Keratinocyte (primary cell): ENCODE measurements around the gene KRTAP12-3. TPM values are rescaled to one million over a fixed set of nuclear protein-coding genes. Genes with fewer than 3 reads are reported as not detected.
"Not testable (repeated sequence)": the region's sequence is repeated elsewhere in the genome, so short reads cannot be mapped to it uniquely, and the experiment has no call there.

Source experiments
- DNase-seq: peaks from one replicate; pipeline ENCODE4 v3.0.0-alpha.2; 2011; ENCODE audit warnings: low read depth, missing footprints, low spot score
- FAIRE-seq: peaks from 2 replicates; lab custom pipeline; 2011; peaks lifted over from hg19 to GRCh38; lab: Jason Lieb, UNC
- H2AFZ ChIP-seq: 2 replicates; pipeline ENCODE4 v1.6.0; 2012; ENCODE audit warnings: low read length, control low read depth, inconsistent platforms; ENCODE audit not compliant: control insufficient read depth
- H3K27ac ChIP-seq: 2 replicates; pipeline ENCODE4 v1.5.1; 2011; ENCODE audit warnings: low read length; ENCODE audit not compliant: control insufficient read depth, insufficient read depth
- H3K27me3 ChIP-seq: 3 replicates; pipeline ENCODE4 v1.6.0; 2011; ENCODE audit warnings: low read length; ENCODE audit not compliant: control insufficient read depth, insufficient read depth; ENCODE audit errors: extremely low read depth
- H3K36me3 ChIP-seq, 2 experiments: 2 replicates in 1 of 2; 3 replicates in 1 of 2; pipeline ENCODE4 v1.5.1; 2011; ENCODE audit warnings: low read length in 2 of 2, mild to moderate bottlenecking in 1 of 2; ENCODE audit not compliant: control insufficient read depth in 2 of 2, insufficient read depth in 2 of 2; ENCODE audit errors: extremely low read depth in 1 of 2
- H3K4me1 ChIP-seq: 3 replicates; pipeline ENCODE4 v1.5.1; 2011; ENCODE audit warnings: low read length; ENCODE audit not compliant: control insufficient read depth, insufficient read depth; ENCODE audit errors: extremely low read depth
- H3K4me2 ChIP-seq: 3 replicates; pipeline ENCODE4 v1.6.0; 2011; ENCODE audit warnings: low read depth, low read length; ENCODE audit not compliant: control insufficient read depth, insufficient read depth; ENCODE audit errors: extremely low read depth
- H3K4me3 ChIP-seq, 3 experiments: fragments of 200-600 bp in 1 of 3; sonication (generic) in 1 of 3; 2 replicates in 2 of 3; 3 replicates in 1 of 3; pipeline ENCODE4 v1.5.1; 2011 to 2016; ENCODE audit warnings: low read length in 3 of 3, mild to moderate bottlenecking in 3 of 3, control low read depth in 2 of 3, inconsistent platforms in 1 of 3, low read depth in 1 of 3, mixed read lengths in 1 of 3, mixed run types in 1 of 3, moderate library complexity in 1 of 3; ENCODE audit not compliant: control insufficient read depth in 2 of 3, insufficient read depth in 2 of 3; ENCODE audit errors: extremely low read depth in 1 of 3
- H3K79me2 ChIP-seq: 2 replicates; pipeline ENCODE4 v1.6.0; 2012; ENCODE audit warnings: low read length; ENCODE audit not compliant: control insufficient read depth, insufficient read depth
- H3K9ac ChIP-seq: 3 replicates; pipeline ENCODE4 v1.6.0; 2011; ENCODE audit warnings: low read length; ENCODE audit not compliant: control insufficient read depth, insufficient read depth; ENCODE audit errors: extremely low read depth
- H3K9me1 ChIP-seq: 3 replicates; pipeline ENCODE4 v1.6.0; 2011; ENCODE audit warnings: low read length; ENCODE audit not compliant: control insufficient read depth, insufficient read depth; ENCODE audit errors: extremely low read depth
- H3K9me3 ChIP-seq: 2 replicates; pipeline ENCODE4 v1.5.1; 2012; ENCODE audit warnings: low read depth, low read length; ENCODE audit not compliant: control insufficient read depth
- H4K20me1 ChIP-seq: 3 replicates; pipeline ENCODE4 v1.6.0; 2011; ENCODE audit warnings: low read length; ENCODE audit not compliant: control insufficient read depth, insufficient read depth; ENCODE audit errors: extremely low read depth
- EZH2 ChIP-seq: IDR thresholded peaks from one replicate; pipeline ENCODE4 v1.6.1; 2012; ENCODE audit warnings: inconsistent platforms, mild to moderate bottlenecking, low read length, moderate library complexity
- dilution Hi-C: fragments of 300-500 bp; cut with MboI; formaldehyde crosslinking; loops from one replicate; pipeline ENCODE4 v1.7.0; 2020; ENCODE audit warnings: low sequenced_read_pairs; ENCODE audit not compliant: extremely low pct_ligation_motif_present
- polyA plus RNA-seq, 5 experiments: library from polyadenylated mRNA; depleted of rRNA in 3 of 5; stranded (reverse) in 3 of 5; stranded (forward) in 1 of 5; unstranded in 1 of 5; fragments of >200 nt; gene quantifications; 1 replicate in 1 of 5; 2 replicates in 3 of 5; 3 replicates in 1 of 5; pipeline versions ENCODE4 v1.2.1 to v1.2.3, GENCODE V29; 2011 to 2012; ENCODE audit warnings: missing spikeins in 2 of 5, low read depth in 1 of 5, low replicate concordance in 1 of 5
- TF ChIP-seq, protein P1 (sequence below), 3 experiments: IDR thresholded peaks in 1 of 3; conservative IDR thresholded peaks in 1 of 3; optimal IDR thresholded peaks in 1 of 3; 2 replicates in 2 of 3; 3 replicates in 1 of 3; pipeline versions ENCODE3 to v1.5.1; 2011; ENCODE audit warnings: low read length in 3 of 3, mild to moderate bottlenecking in 3 of 3, moderate library complexity in 2 of 3, control low read depth in 1 of 3, inconsistent platforms in 1 of 3; ENCODE audit not compliant: insufficient read depth in 2 of 3; ENCODE audit errors: extremely low read depth in 1 of 3

Gene KRTAP12-3
- polyA plus RNA-seq, 1 donor (not counting 4 experiments of a cell fraction or from before 2014, with no cell fraction given): not detected

GRCh38 chr21:44684077-44684476 lies 26.3 kb downstream of the KRTAP12-3 start:
- Histone ChIP-seq H3K4me2 (no peak overlapping the region), H3K79me2 (no peaks in the 10 kb centered on the region), H3K4me3 (no peak overlapping the region), H4K20me1 (no peaks in the 10 kb centered on the region), H3K9me3 (no peaks in the 10 kb centered on the region), H3K4me1 (no peaks in the 10 kb centered on the region), H2AFZ (no peak overlapping the region), H3K9ac (no peak overlapping the region), H3K27me3 (no peaks in the 10 kb centered on the region), H3K27ac (no peak overlapping the region), H3K36me3 (no peaks in the 10 kb centered on the region), H3K9me1 (no peaks in the 10 kb centered on the region)
- FAIRE-seq: no peak
- no peak for DNase-seq
- no peak for TF ChIP-seq EZH2
- dilution Hi-C loops: no loop called here

DNA sequence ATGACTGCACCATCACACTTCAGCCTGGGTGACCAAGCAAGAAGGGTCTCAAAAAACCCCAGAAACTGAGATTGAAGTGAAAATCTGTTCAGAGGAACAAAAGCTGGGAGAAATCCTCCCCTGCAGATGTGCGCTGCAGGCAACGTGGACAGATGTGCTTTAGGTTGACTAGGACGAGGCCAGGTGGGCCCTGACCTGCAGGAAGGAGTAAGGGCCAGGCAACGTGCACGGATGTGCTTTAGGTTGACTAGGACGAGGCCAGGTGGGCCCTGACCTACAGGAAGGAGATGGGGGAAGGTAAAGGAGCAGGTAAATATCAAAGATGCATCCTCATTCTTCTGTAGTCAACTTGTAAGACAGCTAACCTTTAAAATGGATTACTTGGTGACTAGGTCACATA lies 26.8 kb downstream of the KRTAP12-3 start:
- Histone ChIP-seq H4K20me1 (no peaks in the 10 kb centered on the region), H3K27me3 (no peaks in the 10 kb centered on the region), H3K4me3 (no peak overlapping the region), H3K4me2 (no peak overlapping the region), H3K9me1 (no peaks in the 10 kb centered on the region), H3K27ac (no peak overlapping the region), H3K4me1 (no peaks in the 10 kb centered on the region), H2AFZ (no peak overlapping the region), H3K79me2 (no peaks in the 10 kb centered on the region), H3K9ac (no peak overlapping the region), H3K36me3 (no peaks in the 10 kb centered on the region), H3K9me3 (no peaks in the 10 kb centered on the region)
- FAIRE-seq (no peak), DNase-seq (no peak)
- dilution Hi-C loops: no loop called here
- TF ChIP-seq, protein P1, sequence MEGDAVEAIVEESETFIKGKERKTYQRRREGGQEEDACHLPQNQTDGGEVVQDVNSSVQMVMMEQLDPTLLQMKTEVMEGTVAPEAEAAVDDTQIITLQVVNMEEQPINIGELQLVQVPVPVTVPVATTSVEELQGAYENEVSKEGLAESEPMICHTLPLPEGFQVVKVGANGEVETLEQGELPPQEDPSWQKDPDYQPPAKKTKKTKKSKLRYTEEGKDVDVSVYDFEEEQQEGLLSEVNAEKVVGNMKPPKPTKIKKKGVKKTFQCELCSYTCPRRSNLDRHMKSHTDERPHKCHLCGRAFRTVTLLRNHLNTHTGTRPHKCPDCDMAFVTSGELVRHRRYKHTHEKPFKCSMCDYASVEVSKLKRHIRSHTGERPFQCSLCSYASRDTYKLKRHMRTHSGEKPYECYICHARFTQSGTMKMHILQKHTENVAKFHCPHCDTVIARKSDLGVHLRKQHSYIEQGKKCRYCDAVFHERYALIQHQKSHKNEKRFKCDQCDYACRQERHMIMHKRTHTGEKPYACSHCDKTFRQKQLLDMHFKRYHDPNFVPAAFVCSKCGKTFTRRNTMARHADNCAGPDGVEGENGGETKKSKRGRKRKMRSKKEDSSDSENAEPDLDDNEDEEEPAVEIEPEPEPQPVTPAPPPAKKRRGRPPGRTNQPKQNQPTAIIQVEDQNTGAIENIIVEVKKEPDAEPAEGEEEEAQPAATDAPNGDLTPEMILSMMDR (optimal IDR thresholded peaks at IDR 0.05 in 1 of 3, IDR thresholded peaks at IDR 0.05 in 1 of 3, conservative IDR thresholded peaks at IDR 0.05 in 1 of 3; ENCODE audit: extremely low read depth in 1 of 3, insufficient read depth in 2 of 3, low read length in 3 of 3): no peak
- no peak for TF ChIP-seq EZH2

- dilution Hi-C loops, H2AFZ ChIP-seq, H3K4me2 ChIP-seq, H3K79me2 ChIP-seq, H3K4me3 ChIP-seq, H3K9me3 ChIP-seq, H3K9ac ChIP-seq, H3K36me3 ChIP-seq, H3K27me3 ChIP-seq, H3K9me1 ChIP-seq, FAIRE-seq, H4K20me1 ChIP-seq, H3K27ac ChIP-seq, H3K4me1 ChIP-seq, DNase-seq: not testable (repeated sequence)
Measured at GRCh38 chr21:44685050-44685449, 27.3 kb downstream of the KRTAP12-3 start.
